Activated CD8-positive, alpha-beta memory T cell treated with anti-CD3 and anti-CD28 coated beads, Interleukin-2, amount 10 ng/mL, durations not matched to agents 7 days and 5 days (primary cell): ENCODE measurements around the gene GLYR1. TPM values are rescaled to one million over a fixed set of nuclear protein-coding genes. Genes with fewer than 3 reads are reported as not detected.

Experiments
- ATAC-seq: fragments of 150-1000 bp; cut with Tn5 transposase; one replicate; pipeline ENCODE4 v1.10.0; 2021; ENCODE audit warnings: moderate library complexity
- CTCF ChIA-PET: fragments of 350-600 bp; sonication (Branson Sonifier 250); formaldehyde crosslinking; loops from one replicate; lab custom pipeline; 2021; ENCODE audit warnings: antibody characterized with exemption; lab: Charles Lee
- DNase-seq: peaks from one replicate; pipeline ENCODE4 v3.0.0-alpha.2; 2020
- H3K27ac Mint-ChIP-seq: one replicate; pipeline ENCODE4 v1.8.0; 2021; ENCODE audit warnings: mild to moderate bottlenecking, mixed read lengths
- H3K27me3 Mint-ChIP-seq: one replicate; pipeline ENCODE4 v1.8.0; 2021; ENCODE audit warnings: mixed read lengths
- H3K36me3 Mint-ChIP-seq: one replicate; pipeline ENCODE4 v1.8.0; 2021; ENCODE audit warnings: mild to moderate bottlenecking, mixed read lengths
- H3K4me1 Mint-ChIP-seq: one replicate; pipeline ENCODE4 v1.8.0; 2021; ENCODE audit warnings: mixed read lengths
- H3K4me3 Mint-ChIP-seq: one replicate; pipeline ENCODE4 v1.8.0; 2021; ENCODE audit warnings: mild to moderate bottlenecking, moderate library complexity, mixed read lengths
- H3K9me3 Mint-ChIP-seq: one replicate; pipeline ENCODE4 v1.8.0; 2022; ENCODE audit warnings: low read depth, mixed read lengths
- total RNA-seq, 2 experiments: library from RNA; stranded (reverse); gene quantifications; one replicate each; pipeline ENCODE4 v1.2.3, GENCODE V29; 2021

The GLYR1 gene
- total RNA-seq, 2 experiments from 2014 or later: 85.2 to 109 TPM

- no peak overlapping the region for H3K27ac Mint-ChIP-seq
- H3K4me3 Mint-ChIP-seq: no peak overlapping the region
- H3K27me3 Mint-ChIP-seq: no peaks in the 10 kb centered on the region
- no peaks in the 10 kb centered on the region for H3K9me3 Mint-ChIP-seq
- peaks cover 5% of the 10 kb centered on the region for H3K4me1 Mint-ChIP-seq
- no peak for DNase-seq
- peaks cover 46% of the 10 kb centered on the region for H3K36me3 Mint-ChIP-seq
- ATAC-seq: no peak
- CTCF ChIA-PET: no interaction called here
Measured at GRCh38 chr16:4828567-4829321, 18.3 kb downstream of the GLYR1 start.

DNA sequence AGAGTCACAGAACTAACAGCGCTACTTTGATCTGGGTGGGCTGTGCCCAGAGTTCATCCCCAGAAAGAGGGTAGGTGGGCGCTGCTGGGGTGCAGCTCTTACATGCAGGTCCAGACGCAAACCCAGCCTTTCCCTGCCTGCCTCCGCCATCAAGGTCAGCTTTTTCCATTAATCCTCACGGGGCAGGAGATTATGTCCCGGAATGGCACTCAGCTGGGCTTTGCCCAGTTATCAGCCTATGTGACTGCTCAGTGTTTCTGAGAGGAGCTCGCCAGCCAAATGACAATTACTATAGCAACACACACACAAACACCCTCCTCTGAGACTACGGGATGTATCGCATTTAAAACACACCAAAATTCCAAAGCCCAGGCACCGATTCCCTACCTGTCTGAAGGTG lies 20.1 kb downstream of the GLYR1 start:
- Mint-ChIP-seq H3K27ac (no peak overlapping the region), H3K36me3 (peaks cover 46% of the 10 kb centered on the region), H3K9me3 (no peaks in the 10 kb centered on the region), H3K4me1 (no peaks in the 10 kb centered on the region), H3K4me3 (no peak overlapping the region), H3K27me3 (no peaks in the 10 kb centered on the region)
- no peak for DNase-seq
- ATAC-seq: no peak
- CTCF ChIA-PET: interaction anchor here (0.6 kb wide), 1 partner anchor 147 kb away, joined by 3 read pairs; no protein-coding TSS in a partner anchor

- H3K4me1 Mint-ChIP-seq: no peaks in the 10 kb centered on the region
- ATAC-seq (no peak), DNase-seq (no peak)
- H3K27ac Mint-ChIP-seq: no peak overlapping the region
- no peaks in the 10 kb centered on the region for H3K9me3 Mint-ChIP-seq
- peaks cover 45% of the 10 kb centered on the region for H3K36me3 Mint-ChIP-seq
- no peaks in the 10 kb centered on the region for H3K27me3 Mint-ChIP-seq
- H3K4me3 Mint-ChIP-seq: no peak overlapping the region
- CTCF ChIA-PET: no interaction called here
Measured at GRCh38 chr16:4826526-4826925, 20.6 kb downstream of the GLYR1 start.

GRCh38 chr16:4825196-4825595 lies 21.9 kb downstream of the GLYR1 start:
- Mint-ChIP-seq H3K36me3 (peaks cover 42% of the 10 kb centered on the region), H3K9me3 (no peaks in the 10 kb centered on the region), H3K4me3 (no peak overlapping the region), H3K27me3 (no peaks in the 10 kb centered on the region), H3K27ac (no peak overlapping the region), H3K4me1 (no peaks in the 10 kb centered on the region)
- CTCF ChIA-PET: interaction anchor here (1.0 to 1.4 kb wide), 2 partner anchors 9 to 23 kb away, joined by 3 to 5 read pairs; partner anchors contain the start of gene ROGDI
- no peak for DNase-seq
- ATAC-seq: no peak

- H3K4me1 Mint-ChIP-seq: no peaks in the 10 kb centered on the region
- no peak overlapping the region for H3K4me3 Mint-ChIP-seq
- CTCF ChIA-PET: no interaction called here
- no peaks in the 10 kb centered on the region for H3K27me3 Mint-ChIP-seq
- no peak overlapping the region for H3K27ac Mint-ChIP-seq
- no peak for ATAC-seq
- H3K36me3 Mint-ChIP-seq: peaks cover 41% of the 10 kb centered on the region
- DNase-seq: no peak
- no peaks in the 10 kb centered on the region for H3K9me3 Mint-ChIP-seq
Measured at GRCh38 chr16:4820652-4821051, 26.4 kb downstream of the GLYR1 start.

DNA sequence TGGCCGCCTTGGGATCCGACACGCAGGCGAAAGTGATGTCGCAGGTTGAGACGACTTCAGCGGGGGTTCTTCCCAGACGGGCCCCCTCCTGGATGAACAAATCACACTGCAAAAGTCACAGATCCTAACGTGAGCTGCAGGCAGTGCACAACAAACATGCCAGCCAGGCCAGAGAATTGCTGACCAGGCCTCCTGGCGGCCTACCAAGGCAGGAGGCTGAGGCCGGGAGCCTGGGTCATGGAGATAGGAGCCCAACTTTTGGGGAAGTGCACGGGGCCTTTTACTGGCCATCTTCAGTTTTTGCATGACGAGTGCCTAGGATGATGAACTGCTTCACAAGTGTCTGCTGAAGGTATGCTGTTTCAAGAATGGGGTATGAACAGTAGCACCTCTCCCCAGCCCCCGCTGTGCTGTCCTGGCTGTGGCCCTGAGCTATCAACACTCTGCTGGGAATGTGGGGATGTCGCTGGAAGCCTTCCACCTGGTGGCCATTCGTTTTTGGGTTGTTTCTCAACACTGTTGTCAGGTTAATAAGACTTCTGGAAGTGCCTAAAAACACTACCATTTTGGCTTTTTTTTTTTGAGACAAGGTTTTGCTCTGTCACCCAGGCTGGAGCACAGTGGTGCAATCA lies 32.4 kb downstream of the GLYR1 start:
- CTCF ChIA-PET: no interaction called here
- Mint-ChIP-seq H3K27ac (no peak overlapping the region), H3K27me3 (no peaks in the 10 kb centered on the region)

DNA sequence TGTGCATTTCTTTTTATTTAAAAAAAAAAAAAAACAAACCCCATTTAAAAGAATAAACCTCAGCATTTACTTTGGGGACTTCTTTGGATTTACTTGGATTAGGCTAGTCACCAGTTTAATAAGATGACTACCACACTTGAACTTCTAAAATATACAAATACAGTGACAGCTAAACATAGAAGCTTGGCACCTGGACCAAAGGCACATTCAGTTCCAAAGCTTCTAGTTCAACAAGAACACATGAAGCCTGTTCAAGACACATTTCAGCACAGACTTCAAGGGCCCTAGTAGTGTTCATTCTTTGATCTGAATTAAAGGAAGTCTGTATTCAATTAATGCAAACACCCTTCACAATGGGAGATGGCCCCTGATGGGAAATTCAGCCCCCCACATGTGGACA lies 33.0 kb downstream of the GLYR1 start:
- DNase-seq: no peak
- no peaks in the 10 kb centered on the region for H3K4me1 Mint-ChIP-seq
- H3K9me3 Mint-ChIP-seq: no peaks in the 10 kb centered on the region
- H3K27ac Mint-ChIP-seq: no peak overlapping the region
- no peak overlapping the region for H3K4me3 Mint-ChIP-seq
- no peaks in the 10 kb centered on the region for H3K27me3 Mint-ChIP-seq
- ATAC-seq: no peak
- H3K36me3 Mint-ChIP-seq: peaks cover 36% of the 10 kb centered on the region
- CTCF ChIA-PET: no interaction called here

More for the DNA sequence above, 32.4 kb downstream of the GLYR1 start:
- peaks cover 36% of the 10 kb centered on the region for H3K36me3 Mint-ChIP-seq
- DNase-seq (no peak), ATAC-seq (no peak)
- no peaks in the 10 kb centered on the region for H3K9me3 Mint-ChIP-seq
- no peak overlapping the region for H3K4me3 Mint-ChIP-seq
- H3K4me1 Mint-ChIP-seq: no peaks in the 10 kb centered on the region

DNA sequence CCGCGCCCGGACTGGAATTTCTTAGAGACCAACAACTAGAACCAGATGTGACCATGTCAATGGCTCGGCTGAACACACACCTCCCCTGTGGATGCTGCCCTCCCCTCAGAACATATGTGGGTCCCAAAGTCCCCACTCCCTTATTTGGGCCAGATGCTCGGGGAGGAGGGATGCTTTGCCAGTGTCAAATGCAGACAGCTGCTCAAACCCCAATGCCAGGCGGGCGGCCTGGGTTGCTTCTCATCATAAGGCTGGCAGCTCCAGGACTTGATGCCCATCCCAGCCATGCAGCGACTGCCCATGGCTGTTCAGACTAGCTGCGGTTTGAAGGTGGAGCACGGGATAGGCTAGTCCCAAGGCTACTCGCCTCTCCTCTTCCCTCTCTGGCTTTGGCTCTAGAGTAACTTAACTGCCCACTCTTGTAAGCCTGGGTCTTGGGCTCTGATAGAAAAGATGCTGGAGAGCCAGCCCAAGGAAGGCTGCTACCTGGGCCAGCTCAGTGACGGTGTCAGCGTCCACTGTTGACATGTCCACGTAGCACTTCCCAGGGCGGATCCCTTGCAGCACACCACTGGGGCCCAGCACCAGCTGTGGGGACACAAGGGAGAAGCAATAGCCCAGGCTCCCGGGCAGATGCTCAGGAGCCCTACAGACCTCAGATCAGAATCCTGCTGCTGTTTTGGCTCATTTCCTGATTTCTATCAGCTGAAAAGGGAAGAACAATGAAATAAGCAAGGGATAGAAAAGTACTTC lies 33.7 kb downstream of the GLYR1 start:
- CTCF ChIA-PET: no interaction called here
- H3K4me3 Mint-ChIP-seq: no peak overlapping the region
- peaks cover 33% of the 10 kb centered on the region for H3K36me3 Mint-ChIP-seq
- H3K27ac Mint-ChIP-seq: peak overlapping the region; percentile 32
- no peaks in the 10 kb centered on the region for H3K9me3 Mint-ChIP-seq
- H3K4me1 Mint-ChIP-seq: no peaks in the 10 kb centered on the region
- no peak for ATAC-seq
- DNase-seq: no peak
- H3K27me3 Mint-ChIP-seq: no peaks in the 10 kb centered on the region

DNA sequence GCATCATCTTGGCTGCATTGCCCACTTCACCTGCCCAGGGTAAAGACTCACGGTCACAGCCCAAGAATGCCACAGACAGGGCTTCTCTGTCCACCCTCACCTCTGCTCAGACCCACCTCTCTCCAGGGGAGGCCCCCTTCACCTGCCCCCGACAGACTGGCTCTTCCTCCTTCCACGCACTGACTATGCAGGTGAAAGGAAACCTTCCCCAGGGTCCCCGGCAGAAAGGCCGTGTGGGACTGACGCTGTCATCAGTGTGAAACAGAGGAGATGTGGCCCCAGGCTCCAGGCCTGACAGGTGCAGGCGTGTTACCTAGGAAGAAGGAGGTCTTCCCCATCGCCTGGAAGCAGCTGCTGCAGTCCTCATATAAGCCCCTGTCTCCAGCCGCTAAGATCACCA lies 35.3 kb downstream of the GLYR1 start:
- Mint-ChIP-seq H3K27me3 (no peaks in the 10 kb centered on the region), H3K36me3 (peaks cover 35% of the 10 kb centered on the region), H3K27ac (no peak overlapping the region), H3K4me3 (no peak overlapping the region), H3K9me3 (no peaks in the 10 kb centered on the region), H3K4me1 (no peaks in the 10 kb centered on the region)
- no peak for DNase-seq
- CTCF ChIA-PET: interaction anchor here (1.3 kb wide), 1 partner anchor 9 kb away, joined by 6 read pairs; the partner anchor contains the start of gene ROGDI
- no peak for ATAC-seq

- no peaks in the 10 kb centered on the region for H3K9me3 Mint-ChIP-seq
- no peaks in the 10 kb centered on the region for H3K27me3 Mint-ChIP-seq
- no peaks in the 10 kb centered on the region for H3K4me1 Mint-ChIP-seq
- DNase-seq: no peak
- CTCF ChIA-PET: interaction anchor here (0.7 kb wide), 1 partner anchor 46 kb away, joined by 3 read pairs; no protein-coding TSS in a partner anchor
- no peak for ATAC-seq
- no peak overlapping the region for H3K4me3 Mint-ChIP-seq
- H3K36me3 Mint-ChIP-seq: peaks cover 33% of the 10 kb centered on the region
- H3K27ac Mint-ChIP-seq: no peak overlapping the region
Measured at GRCh38 chr16:4811242-4811641, 35.8 kb downstream of the GLYR1 start.

DNA sequence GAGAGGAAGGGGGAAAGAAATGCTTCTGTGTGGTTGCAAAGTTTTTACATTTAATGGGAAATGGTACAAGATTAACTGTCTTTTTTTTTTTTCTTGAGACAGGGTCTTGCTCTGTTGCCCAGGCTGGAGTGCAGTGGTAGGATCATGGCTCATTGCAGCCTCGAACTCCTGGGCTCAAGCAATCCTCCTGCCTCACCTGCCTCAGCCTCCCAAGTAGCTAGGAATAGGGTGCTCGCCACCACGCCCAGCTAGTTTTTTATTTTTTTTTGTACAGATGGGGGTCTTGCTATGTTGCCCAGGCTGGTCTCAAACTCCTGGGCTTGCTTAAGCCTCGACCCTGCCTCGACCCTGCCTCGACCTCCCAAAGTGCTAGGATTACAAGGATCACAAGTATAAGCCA lies 40.8 kb downstream of the GLYR1 start:
- DNase-seq (no peak), ATAC-seq (no peak)
- Mint-ChIP-seq H3K4me1 (peaks cover 10% of the 10 kb centered on the region), H3K9me3 (no peaks in the 10 kb centered on the region), H3K27me3 (no peaks in the 10 kb centered on the region), H3K27ac (no peak overlapping the region), H3K4me3 (no peak overlapping the region), H3K36me3 (peaks cover 14% of the 10 kb centered on the region)
- CTCF ChIA-PET: no interaction called here

GRCh38 chr16:4805231-4805630 lies 41.9 kb downstream of the GLYR1 start:
- Mint-ChIP-seq H3K4me3 (no peak overlapping the region), H3K9me3 (no peaks in the 10 kb centered on the region), H3K27ac (no peak overlapping the region), H3K27me3 (no peaks in the 10 kb centered on the region), H3K36me3 (peaks cover 12% of the 10 kb centered on the region), H3K4me1 (peaks cover 10% of the 10 kb centered on the region)
- ATAC-seq: no peak
- no peak for DNase-seq
- CTCF ChIA-PET: no interaction called here

DNA sequence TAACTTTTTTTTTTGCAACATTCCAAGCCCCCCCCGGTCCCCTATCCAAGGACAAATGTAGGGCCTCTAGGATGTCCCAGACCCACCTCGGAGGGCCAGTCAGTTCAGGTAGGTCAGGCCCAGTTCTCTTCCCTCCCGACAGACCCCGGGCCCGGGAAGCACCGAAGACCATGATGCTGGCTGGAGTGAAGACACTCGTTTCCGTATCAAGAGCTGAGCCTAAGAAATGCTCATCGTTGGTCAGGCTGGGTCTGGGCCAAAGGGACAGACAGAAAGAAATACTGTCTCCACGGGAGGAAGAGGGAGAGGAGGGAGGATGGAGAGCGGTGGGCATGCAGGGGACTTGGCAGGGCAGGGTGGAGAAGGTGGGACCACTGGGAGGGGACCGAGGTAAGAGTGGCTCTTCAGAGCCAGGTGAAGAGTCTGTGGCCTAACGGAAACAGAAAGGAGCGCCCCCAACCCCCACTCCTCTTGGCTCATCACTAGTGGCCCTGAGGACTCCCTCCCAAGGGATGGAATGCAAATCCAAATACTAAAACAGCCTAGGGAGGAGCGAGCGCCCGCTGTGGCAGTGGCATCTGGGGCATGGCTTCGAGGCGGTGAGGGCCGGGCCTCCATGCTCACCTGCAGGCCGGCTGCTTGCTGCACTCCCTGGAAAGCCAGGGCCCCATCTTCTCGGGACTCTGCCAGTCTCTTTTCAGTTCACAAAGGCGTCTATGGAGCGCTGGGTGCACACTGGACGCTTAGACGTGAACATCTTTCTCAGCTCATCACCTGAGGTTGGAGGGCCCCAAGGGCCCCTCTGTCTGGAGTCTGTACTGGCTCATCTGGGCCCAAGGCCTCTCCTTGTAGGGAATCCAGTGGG lies 43.0 kb downstream of the GLYR1 start:
- no peak overlapping the region for H3K4me3 Mint-ChIP-seq
- DNase-seq (no peak), ATAC-seq (no peak)
- no peak overlapping the region for H3K27ac Mint-ChIP-seq
- no peaks in the 10 kb centered on the region for H3K9me3 Mint-ChIP-seq
- H3K36me3 Mint-ChIP-seq: peaks cover 12% of the 10 kb centered on the region
- CTCF ChIA-PET: interaction anchor here (1.4 kb wide), 1 partner anchor 8 kb away, joined by 6 read pairs; no protein-coding TSS in a partner anchor
- H3K27me3 Mint-ChIP-seq: no peaks in the 10 kb centered on the region
- peaks cover 10% of the 10 kb centered on the region for H3K4me1 Mint-ChIP-seq
